ENCODE measurements around the gene EIF3F. TPM values are rescaled to one million over a fixed set of nuclear protein-coding genes. Genes with fewer than 3 reads are reported as not detected.

The EIF3F gene
- total and polyA plus RNA-seq, 2 donors (not counting 1 experiment from before 2014, with no cell fraction given): 330 to 584 TPM

GRCh38 chr11:8021920-8022319 is 34.8 kb downstream of the EIF3F start:
- no CpG with 5 or more reads among the region's 1 CpG for WGBS (ENCODE audit: insufficient coverage)
- no peaks in the 10 kb centered on the region for H3K9me3 Mint-ChIP-seq (ENCODE audit: insufficient read depth)
- no peak for TF ChIP-seq EZH2 (IDR thresholded peaks at IDR 0.05; ENCODE audit: borderline replicate concordance, insufficient read depth, low read depth, low read length, poor library complexity, severe bottlenecking)
- TF ChIP-seq CTCF (IDR thresholded peaks at IDR 0.05): no peak
- Histone ChIP-seq H3K27ac (ENCODE audit: low read length in 2 of 2) (no peak overlapping the region), H3K27me3 (replicated peaks in 1 of 4; ENCODE audit: control extremely low read depth in 1 of 4, control insufficient read depth in 3 of 4, insufficient read depth in 4 of 4, low read length in 3 of 4) (peaks cover 0 to 55% (median 29%) of the 10 kb centered on the region in 4 experiments), H3K36me3 (replicated peaks in 1 of 2; ENCODE audit: control extremely low read depth in 1 of 2, control insufficient read depth in 1 of 2, extremely low read depth in 1 of 2, insufficient read depth in 2 of 2, low read length in 1 of 2) (no peaks in the 10 kb centered on the region), H2AFZ (ENCODE audit: insufficient read depth, low read depth, low read length, poor library complexity, severe bottlenecking) (no peak overlapping the region), H3K9ac (ENCODE audit: low read length) (no peak overlapping the region), H3K4me2 (replicated peaks; ENCODE audit: low read depth, low read length, poor library complexity, severe bottlenecking) (no peak overlapping the region), H3K79me2 (ENCODE audit: control insufficient read depth, insufficient read depth, low read length) (no peaks in the 10 kb centered on the region), H4K20me1 (ENCODE audit: control insufficient read depth, insufficient read depth, low read length, poor library complexity, severe bottlenecking) (no peaks in the 10 kb centered on the region), H3K4me3 (ENCODE audit: control extremely low read depth in 1 of 5, extremely low read depth in 1 of 5, insufficient read depth in 1 of 5, low read depth in 2 of 5, low read length in 4 of 5) (no peak overlapping the region), H3K4me1 (ENCODE audit: control insufficient read depth in 2 of 2, insufficient read depth in 2 of 2, low read length in 2 of 2) (peaks cover 16 to 18% of the 10 kb centered on the region in 2 donors), H3K9me3 (ENCODE audit: control extremely low read depth in 1 of 3, control insufficient read depth in 2 of 3, insufficient read depth in 1 of 3, low read length in 2 of 3) (peaks cover 0 to 3% (median 0%) of the 10 kb centered on the region in 3 donors)
- DNase-seq (no peak), ATAC-seq (ENCODE audit: low read depth) (no peak)
- H3K27ac Mint-ChIP-seq: no peak overlapping the region
- H3K4me3 Mint-ChIP-seq: no peak overlapping the region
- POLR2A ChIA-PET: no interaction called here
- H3K4me1 Mint-ChIP-seq: peaks cover 14% of the 10 kb centered on the region
- intact Hi-C loops (cut with micrococcal nuclease): no loop called here
- CTCF ChIA-PET: interaction anchor here (0.6 to 1.3 kb wide), 4 partner anchors 11 to 35 kb away, joined by 3 to 8 read pairs (median 3); no protein-coding TSS in a partner anchor
- peaks cover 29% of the 10 kb centered on the region for H3K27me3 Mint-ChIP-seq

DNA sequence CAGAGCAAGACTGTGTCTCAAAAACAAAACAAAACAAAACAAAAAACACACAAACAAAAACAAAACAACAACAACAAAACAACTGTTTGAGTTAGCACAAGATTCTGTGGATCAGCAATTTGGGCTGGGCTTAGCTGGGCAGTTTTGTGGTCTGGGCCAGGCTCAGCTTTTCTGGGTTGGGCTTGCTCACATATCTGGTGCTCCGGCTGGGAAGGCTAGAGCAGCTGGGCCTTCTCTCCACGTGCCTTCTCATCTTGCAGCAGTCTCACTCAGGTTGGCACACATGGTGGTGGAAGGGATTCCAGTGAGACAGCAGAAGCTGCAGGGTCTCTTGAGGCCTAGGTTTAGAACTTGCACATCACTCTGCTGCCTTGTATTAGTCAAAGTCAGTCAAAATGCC is 35.7 kb downstream of the EIF3F start:
- H2AFZ ChIP-seq (ENCODE audit: insufficient read depth, low read depth, low read length, poor library complexity, severe bottlenecking): no peak overlapping the region
- intact Hi-C loops (cut with micrococcal nuclease): no loop called here
- Mint-ChIP-seq H3K27ac (no peak overlapping the region), H3K4me3 (no peak overlapping the region), H3K27me3 (peaks cover 25% of the 10 kb centered on the region), H3K9me3 (ENCODE audit: insufficient read depth) (no peaks in the 10 kb centered on the region), H3K4me1 (peaks cover 14% of the 10 kb centered on the region)
- DNase-seq (no peak), ATAC-seq (ENCODE audit: low read depth) (no peak)
- no peaks in the 10 kb centered on the region for H3K79me2 ChIP-seq (ENCODE audit: control insufficient read depth, insufficient read depth, low read length)
- no peak overlapping the region for H3K27ac ChIP-seq (ENCODE audit: low read length in 2 of 2)
- H3K36me3 ChIP-seq (replicated peaks in 1 of 2; ENCODE audit: control extremely low read depth in 1 of 2, control insufficient read depth in 1 of 2, extremely low read depth in 1 of 2, insufficient read depth in 2 of 2, low read length in 1 of 2): no peaks in the 10 kb centered on the region
- POLR2A ChIA-PET: no interaction called here
- no peak overlapping the region for H3K4me3 ChIP-seq (ENCODE audit: control extremely low read depth in 1 of 5, extremely low read depth in 1 of 5, insufficient read depth in 1 of 5, low read depth in 2 of 5, low read length in 4 of 5)
- H4K20me1 ChIP-seq (ENCODE audit: control insufficient read depth, insufficient read depth, low read length, poor library complexity, severe bottlenecking): no peaks in the 10 kb centered on the region
- peaks cover 16 to 18% of the 10 kb centered on the region in 2 donors for H3K4me1 ChIP-seq (ENCODE audit: control insufficient read depth in 2 of 2, insufficient read depth in 2 of 2, low read length in 2 of 2)
- no peak overlapping the region for H3K9ac ChIP-seq (ENCODE audit: low read length)
- no peak for TF ChIP-seq CTCF (IDR thresholded peaks at IDR 0.05)
- TF ChIP-seq EZH2 (IDR thresholded peaks at IDR 0.05; ENCODE audit: borderline replicate concordance, insufficient read depth, low read depth, low read length, poor library complexity, severe bottlenecking): no peak
- peaks cover 0 to 3% (median 0%) of the 10 kb centered on the region in 3 donors for H3K9me3 ChIP-seq (ENCODE audit: control extremely low read depth in 1 of 3, control insufficient read depth in 2 of 3, insufficient read depth in 1 of 3, low read length in 2 of 3)
- no peak overlapping the region for H3K4me2 ChIP-seq (replicated peaks; ENCODE audit: low read depth, low read length, poor library complexity, severe bottlenecking)
- peaks cover 0 to 45% (median 22%) of the 10 kb centered on the region in 4 experiments for H3K27me3 ChIP-seq (replicated peaks in 1 of 4; ENCODE audit: control extremely low read depth in 1 of 4, control insufficient read depth in 3 of 4, insufficient read depth in 4 of 4, low read length in 3 of 4)
- CTCF ChIA-PET: interaction anchor here (1.0 kb wide), 1 partner anchor 10 kb away, joined by 5 read pairs; no protein-coding TSS in a partner anchor
- WGBS (ENCODE audit: insufficient coverage): 86% methylated on average over 1 of the region's 2 CpGs

All from B cell (primary cell).